Tibial nerve (tissue), 4 donors: Measurements from ENCODE around the gene CADPS2. TPM values are rescaled to one million over a fixed set of nuclear protein-coding genes. Genes with fewer than 3 reads are reported as not detected.

ENCODE experiments used
- DNase-seq, 2 donors: peaks; one replicate each; pipeline ENCODE4 v3.0.0-alpha.2; 2019; ENCODE audit warnings: low spot score in 2 of 2
- H3K27ac ChIP-seq, 4 donors: fragments of 200-600 bp; sonication (generic) in 3 of 4; one replicate each; pipeline ENCODE4 v1.5.1; 2017 to 2019; ENCODE audit warnings: mild to moderate bottlenecking in 1 of 4
- H3K27me3 ChIP-seq, 2 donors: fragments of 200-600 bp; sonication (generic) in 1 of 2; one replicate each; pipeline versions ENCODE4 v1.5.1 to v1.6.0; 2017 to 2019
- H3K36me3 ChIP-seq, 3 donors: fragments of 200-600 bp; sonication (generic); one replicate each; pipeline ENCODE4 v1.5.1; 2018 to 2019
- H3K4me1 ChIP-seq, 4 donors: fragments of 200-600 bp; sonication (generic) in 3 of 4; one replicate each; pipeline ENCODE4 v1.5.1; 2017 to 2019
- H3K4me3 ChIP-seq, 4 donors: fragments of 200-600 bp; sonication (generic) in 3 of 4; one replicate each; pipeline ENCODE4 v1.5.1; 2017 to 2019; ENCODE audit warnings: mild to moderate bottlenecking in 1 of 4, moderate library complexity in 1 of 4
- H3K9me3 ChIP-seq, 4 donors: fragments of 200-600 bp; sonication (generic) in 3 of 4; one replicate each; pipeline ENCODE4 v1.5.1; 2017 to 2019
- CTCF ChIP-seq, 5 experiments: fragments of 200-600 bp in 3 of 5; fragments of 450-650 bp in 2 of 5; sonication (generic) in 3 of 5; IDR thresholded peaks; one replicate each; pipeline ENCODE4 v1.5.1; 2016 to 2019; ENCODE audit warnings: antibody characterized with exemption in 5 of 5, mild to moderate bottlenecking in 3 of 5, moderate library complexity in 2 of 5
- EP300 ChIP-seq, 2 donors: sonication (generic); formaldehyde crosslinking; IDR thresholded peaks; one replicate each; pipeline ENCODE4 v1.6.1; 2017; ENCODE audit warnings: antibody characterized with exemption in 2 of 2, mild to moderate bottlenecking in 1 of 2
- POLR2A ChIP-seq, 2 donors: fragments of 450-650 bp; IDR thresholded peaks; one replicate each; pipeline ENCODE4 v1.6.1; 2017; ENCODE audit warnings: antibody characterized with exemption in 2 of 2, mild to moderate bottlenecking in 2 of 2, moderate library complexity in 2 of 2
- WGBS, 2 donors: methylation state at CpG; one replicate each; pipeline ENCODE4 v1.1.5; 2018; 5-methylcytosine and 5-hydroxymethylcytosine counted together
- total RNA-seq, 4 donors: library from RNA; depleted of rRNA; stranded (reverse); fragments of >200 nt; gene quantifications; one replicate each; pipeline ENCODE4 v1.1.0, GENCODE V29; 2016

Gene CADPS2
- total RNA-seq, 4 donors from 2014 or later = 20.3 to 44.4 (median 27.1) TPM

GRCh38 chr7:122327969-122328368 is 558.3 kb downstream of the CADPS2 start:
- H3K4me3 ChIP-seq = no peak overlapping the region
- H3K27me3 ChIP-seq = no peaks in the 10 kb centered on the region
- no peaks in the 10 kb centered on the region for H3K9me3 ChIP-seq
- WGBS, 2 donors = 65 to 74% methylated on average over 3 of the region's 3 CpGs
- no peak for TF ChIP-seq EP300 (IDR thresholded peaks at IDR 0.05)
- no peak for TF ChIP-seq CTCF (IDR thresholded peaks at IDR 0.05)
- TF ChIP-seq POLR2A (IDR thresholded peaks at IDR 0.05) = no peak
- no peaks in the 10 kb centered on the region for H3K36me3 ChIP-seq
- H3K4me1 ChIP-seq = no peaks in the 10 kb centered on the region
- H3K27ac ChIP-seq = no peak overlapping the region
- no peak for DNase-seq

- no peak for DNase-seq
Observed at GRCh38 chr7:122316467-122317388, 569.5 kb downstream of the CADPS2 start.

GRCh38 chr7:122315507-122316466 is 570.5 kb downstream of the CADPS2 start:
- WGBS, 2 donors = 6 to 7% methylated on average over 25 of the region's 25 CpGs
- Histone ChIP-seq H3K36me3 (no peaks in the 10 kb centered on the region), H3K27ac (no peak overlapping the region), H3K27me3 (peaks cover 0 to 78% of the 10 kb centered on the region in 2 donors), H3K9me3 (no peaks in the 10 kb centered on the region), H3K4me1 (peaks cover 0 to 41% (median 8%) of the 10 kb centered on the region in 4 donors), H3K4me3 (peak overlapping the region in 2 of 4 donors; percentile 21 to 32)
- no peak for TF ChIP-seq POLR2A (IDR thresholded peaks at IDR 0.05)
- no peak for TF ChIP-seq CTCF (IDR thresholded peaks at IDR 0.05)
- TF ChIP-seq EP300 (IDR thresholded peaks at IDR 0.05) = no peak
- DNase-seq = no peak

More at GRCh38 chr7:122316467-122317388, 569.5 kb downstream of the CADPS2 start:
- no peaks in the 10 kb centered on the region for H3K9me3 ChIP-seq
- 4 to 5% methylated on average over 53 to 58 of the region's 71 CpGs for WGBS, 2 donors
- H3K4me1 ChIP-seq = peaks cover 0 to 32% (median 8%) of the 10 kb centered on the region in 4 donors
- peaks cover 0 to 68% of the 10 kb centered on the region in 2 donors for H3K27me3 ChIP-seq
- H3K36me3 ChIP-seq = peaks cover 0 to 4% (median 0%) of the 10 kb centered on the region in 3 donors
- peak overlapping the region in 3 of 4 donors; percentile 3 to 32 (median 21) for H3K4me3 ChIP-seq
- TF ChIP-seq POLR2A (IDR thresholded peaks at IDR 0.05) = no peak
- no peak overlapping the region for H3K27ac ChIP-seq

GRCh38 chr7:122314284-122314683 is 572.0 kb downstream of the CADPS2 start:
- Histone ChIP-seq H3K4me3 (no peak overlapping the region), H3K4me1 (peaks cover 0 to 54% (median 13%) of the 10 kb centered on the region in 4 donors), H3K27ac (no peak overlapping the region), H3K36me3 (no peaks in the 10 kb centered on the region), H3K9me3 (no peaks in the 10 kb centered on the region), H3K27me3 (peaks cover 4 to 93% of the 10 kb centered on the region in 2 donors)
- DNase-seq = no peak
- 29% methylated on average over 4 of the region's 4 CpGs for WGBS, 2 donors
- TF ChIP-seq EP300 (IDR thresholded peaks at IDR 0.05) = no peak
- no peak for TF ChIP-seq POLR2A (IDR thresholded peaks at IDR 0.05)
- no peak for TF ChIP-seq CTCF (IDR thresholded peaks at IDR 0.05)

- peaks cover 0 to 54% (median 13%) of the 10 kb centered on the region in 4 donors for H3K4me1 ChIP-seq
- no peaks in the 10 kb centered on the region for H3K9me3 ChIP-seq
- no peak for TF ChIP-seq POLR2A (IDR thresholded peaks at IDR 0.05)
- TF ChIP-seq EP300 (IDR thresholded peaks at IDR 0.05) = no peak
- TF ChIP-seq CTCF (IDR thresholded peaks at IDR 0.05) = no peak
- no peaks in the 10 kb centered on the region for H3K36me3 ChIP-seq
- DNase-seq = no peak
- H3K27me3 ChIP-seq = peaks cover 4 to 100% of the 10 kb centered on the region in 2 donors
- 34 to 48% methylated on average over 3 of the region's 3 CpGs for WGBS, 2 donors
- no peak overlapping the region for H3K27ac ChIP-seq
- H3K4me3 ChIP-seq = no peak overlapping the region
Observed at GRCh38 chr7:122312789-122313188, 573.5 kb downstream of the CADPS2 start.
